Loucy (cell line): Measurements from ENCODE around the gene VPS4B.

Experiments used
- H2AFZ ChIP-seq: fragments of 200-600 bp; sonication (generic); 2 replicates; pipeline ENCODE4 v1.6.0; 2016; ENCODE audit warnings: antibody characterized with exemption, mild to moderate bottlenecking, low read length, moderate library complexity
- H3F3A ChIP-seq: fragments of 200-600 bp; 2 replicates; pipeline ENCODE4 v1.6.0; 2016; ENCODE audit warnings: antibody characterized with exemption, low read depth, mild to moderate bottlenecking
- H3K27me3 ChIP-seq: fragments of 200-600 bp; sonication (generic); 2 replicates; pipeline ENCODE4 v1.6.1; 2014; ENCODE audit warnings: low read length, mild to moderate bottlenecking; ENCODE audit not compliant: insufficient read depth, poor library complexity, severe bottlenecking
- H3K36me3 ChIP-seq: fragments of 200-600 bp; sonication (generic); 2 replicates; pipeline ENCODE4 v1.6.1; 2016; ENCODE audit warnings: low read length; ENCODE audit not compliant: insufficient read depth
- H3K4me1 ChIP-seq: fragments of 200-600 bp; sonication (generic); 2 replicates; pipeline ENCODE4 v1.5.1; 2014; ENCODE audit warnings: low read length, mild to moderate bottlenecking; ENCODE audit not compliant: insufficient read depth, poor library complexity, severe bottlenecking
- H3K4me2 ChIP-seq: fragments of 200-600 bp; sonication (generic); 2 replicates; pipeline ENCODE4 v1.6.0; 2014; ENCODE audit warnings: antibody characterized with exemption, low read length, low read depth, mild to moderate bottlenecking; ENCODE audit not compliant: poor library complexity, severe bottlenecking
- H3K4me3 ChIP-seq: fragments of 200-600 bp; sonication (generic); 2 replicates; pipeline ENCODE4 v1.5.1; 2014; ENCODE audit warnings: low read length, mild to moderate bottlenecking, mixed read lengths; ENCODE audit not compliant: poor library complexity, severe bottlenecking
- H3K79me2 ChIP-seq: fragments of 200-600 bp; sonication (generic); 2 replicates; pipeline ENCODE4 v1.6.1; 2014; ENCODE audit warnings: low read length; ENCODE audit not compliant: insufficient read depth
- H3K9ac ChIP-seq: fragments of 200-600 bp; sonication (generic); 2 replicates; pipeline ENCODE4 v1.6.0; 2014; ENCODE audit warnings: mild to moderate bottlenecking, low read depth, low read length, moderate library complexity; ENCODE audit not compliant: poor library complexity, severe bottlenecking
- H3K9me2 ChIP-seq: fragments of 200-600 bp; sonication (generic); replicated peaks from 2 replicates; pipeline ENCODE4 v1.6.1; 2016; ENCODE audit warnings: low read depth, low read length, mixed read lengths
- H3K9me3 ChIP-seq: fragments of 200-600 bp; sonication (generic); 2 replicates; pipeline ENCODE4 v1.6.1; 2014; ENCODE audit warnings: mild to moderate bottlenecking, antibody characterized with exemption, low read length, low read depth; ENCODE audit not compliant: insufficient read depth
- H4K20me1 ChIP-seq: fragments of 200-600 bp; sonication (generic); 2 replicates; pipeline ENCODE4 v1.6.0; 2014; ENCODE audit warnings: antibody characterized with exemption, low read length, mild to moderate bottlenecking; ENCODE audit not compliant: insufficient read depth, poor library complexity, severe bottlenecking
- EZH2phosphoT487 ChIP-seq: fragments of 200-600 bp; IDR thresholded peaks from 2 replicates; pipeline ENCODE4 v1.6.1; 2018; ENCODE audit warnings: antibody characterized with exemption, mild to moderate bottlenecking, moderate library complexity, borderline replicate concordance
- TF ChIP-seq, protein P1 (sequence below): fragments of 200-600 bp; sonication (generic); conservative IDR thresholded peaks from 2 replicates; pipeline ENCODE4 v1.5.1; 2014; ENCODE audit warnings: mild to moderate bottlenecking, antibody characterized with exemption, low read length

Gene VPS4B

DNA sequence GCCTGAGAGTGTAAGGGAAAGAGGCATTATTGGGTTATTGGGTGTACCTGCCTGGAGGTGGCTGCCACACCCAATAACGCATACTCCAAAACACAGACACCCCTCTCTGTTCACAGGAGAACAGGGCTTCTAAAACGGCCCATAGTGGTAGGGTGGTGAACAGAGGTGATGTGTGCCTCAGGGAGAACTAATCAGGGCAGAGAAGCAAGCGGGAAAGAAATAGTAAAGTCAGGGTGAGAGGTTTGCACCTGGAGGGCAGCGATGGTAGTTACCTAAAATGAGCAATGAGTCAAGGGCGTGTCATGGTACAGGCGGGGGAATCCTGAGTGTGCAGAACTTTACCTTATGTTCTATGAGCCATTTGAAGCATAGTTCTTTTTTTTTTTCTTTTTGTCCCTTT, 21.6 kb upstream of the VPS4B start:
- H3K79me2 ChIP-seq, result no peaks in the 10 kb centered on the region
- H3K36me3 ChIP-seq, result no peaks in the 10 kb centered on the region
- H4K20me1 ChIP-seq, result no peaks in the 10 kb centered on the region
- H3K4me3 ChIP-seq, result no peak overlapping the region
- no peak overlapping the region for H2AFZ ChIP-seq
- TF ChIP-seq, protein P1, sequence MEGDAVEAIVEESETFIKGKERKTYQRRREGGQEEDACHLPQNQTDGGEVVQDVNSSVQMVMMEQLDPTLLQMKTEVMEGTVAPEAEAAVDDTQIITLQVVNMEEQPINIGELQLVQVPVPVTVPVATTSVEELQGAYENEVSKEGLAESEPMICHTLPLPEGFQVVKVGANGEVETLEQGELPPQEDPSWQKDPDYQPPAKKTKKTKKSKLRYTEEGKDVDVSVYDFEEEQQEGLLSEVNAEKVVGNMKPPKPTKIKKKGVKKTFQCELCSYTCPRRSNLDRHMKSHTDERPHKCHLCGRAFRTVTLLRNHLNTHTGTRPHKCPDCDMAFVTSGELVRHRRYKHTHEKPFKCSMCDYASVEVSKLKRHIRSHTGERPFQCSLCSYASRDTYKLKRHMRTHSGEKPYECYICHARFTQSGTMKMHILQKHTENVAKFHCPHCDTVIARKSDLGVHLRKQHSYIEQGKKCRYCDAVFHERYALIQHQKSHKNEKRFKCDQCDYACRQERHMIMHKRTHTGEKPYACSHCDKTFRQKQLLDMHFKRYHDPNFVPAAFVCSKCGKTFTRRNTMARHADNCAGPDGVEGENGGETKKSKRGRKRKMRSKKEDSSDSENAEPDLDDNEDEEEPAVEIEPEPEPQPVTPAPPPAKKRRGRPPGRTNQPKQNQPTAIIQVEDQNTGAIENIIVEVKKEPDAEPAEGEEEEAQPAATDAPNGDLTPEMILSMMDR, result no peak
- TF ChIP-seq EZH2phosphoT487, result no peak
- no peaks in the 10 kb centered on the region for H3F3A ChIP-seq
- H3K9me2 ChIP-seq, result no peaks in the 10 kb centered on the region
- H3K9me3 ChIP-seq, result no peaks in the 10 kb centered on the region
- H3K4me2 ChIP-seq, result no peak overlapping the region
- H3K4me1 ChIP-seq, result peaks cover 9% of the 10 kb centered on the region
- no peaks in the 10 kb centered on the region for H3K27me3 ChIP-seq
- no peak overlapping the region for H3K9ac ChIP-seq

DNA sequence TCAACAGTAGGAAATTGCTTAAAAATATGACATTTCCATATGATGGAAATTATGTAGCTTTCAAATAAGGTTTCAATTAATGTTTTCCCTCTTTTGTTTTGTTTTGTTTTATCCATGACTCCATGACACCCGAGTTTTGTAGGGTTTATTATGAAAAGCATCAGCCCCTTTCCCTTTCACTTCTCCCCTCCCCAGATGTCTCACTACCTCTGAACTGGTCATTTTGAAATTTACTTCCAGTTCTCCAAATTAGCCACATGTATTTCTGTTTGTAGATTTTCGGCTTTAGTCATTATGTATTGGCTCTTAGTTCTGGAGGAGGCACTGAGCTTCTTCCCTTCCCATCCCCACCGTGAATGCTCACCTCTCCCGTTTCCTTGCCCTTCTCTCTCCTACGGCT, 18.6 kb upstream of the VPS4B start:
- Histone ChIP-seq H2AFZ (no peak overlapping the region), H3K4me2 (no peak overlapping the region), H3K4me1 (peaks cover 9% of the 10 kb centered on the region), H3K79me2 (no peaks in the 10 kb centered on the region), H4K20me1 (no peaks in the 10 kb centered on the region), H3K27me3 (no peaks in the 10 kb centered on the region), H3K9ac (no peak overlapping the region), H3K9me3 (no peaks in the 10 kb centered on the region), H3F3A (no peaks in the 10 kb centered on the region), H3K4me3 (no peak overlapping the region), H3K36me3 (no peaks in the 10 kb centered on the region), H3K9me2 (no peaks in the 10 kb centered on the region)
- TF ChIP-seq EZH2phosphoT487, result no peak
- TF ChIP-seq, protein P1, result no peak

DNA sequence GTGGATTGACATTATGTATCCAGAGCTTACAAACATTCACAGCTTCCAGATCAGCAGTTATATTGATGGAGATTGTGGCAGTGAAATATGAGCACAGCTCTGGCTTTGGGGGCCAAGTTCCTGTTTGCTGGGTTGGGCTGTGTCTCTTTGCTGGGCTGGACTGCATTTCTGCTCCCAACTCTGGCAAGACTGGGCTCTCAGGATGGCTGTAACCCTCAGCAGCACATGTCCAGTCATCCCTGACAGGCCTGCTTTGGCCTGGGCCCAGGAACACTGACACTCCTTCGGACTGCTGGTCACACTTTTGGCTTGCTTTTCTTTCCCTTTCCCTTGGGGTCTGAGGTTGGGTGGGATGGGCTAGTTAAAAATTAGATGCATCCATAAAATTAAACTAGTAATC, 17.9 kb upstream of the VPS4B start:
- H3K9ac ChIP-seq, result no peak overlapping the region
- H3K36me3 ChIP-seq, result no peaks in the 10 kb centered on the region
- H4K20me1 ChIP-seq, result no peaks in the 10 kb centered on the region
- H3K4me1 ChIP-seq, result peaks cover 9% of the 10 kb centered on the region
- H3K4me2 ChIP-seq, result no peak overlapping the region
- H3K79me2 ChIP-seq, result no peaks in the 10 kb centered on the region
- H2AFZ ChIP-seq, result peak overlapping the region; percentile 77; the same call in 1 of the 2 replicates
- no peak overlapping the region for H3K4me3 ChIP-seq
- no peaks in the 10 kb centered on the region for H3K27me3 ChIP-seq
- no peak for TF ChIP-seq EZH2phosphoT487
- TF ChIP-seq, protein P1, result no peak
- no peaks in the 10 kb centered on the region for H3K9me2 ChIP-seq
- H3K9me3 ChIP-seq, result no peaks in the 10 kb centered on the region
- no peaks in the 10 kb centered on the region for H3F3A ChIP-seq
